ENCODE results near the gene TNFAIP2. TPM values are rescaled to one million over a fixed set of nuclear protein-coding genes. Genes with fewer than 3 reads are reported as not detected.

The TNFAIP2 gene
- total and polyA plus RNA-seq, 4 donors = 65.6 to 519 (median 226) TPM

DNA sequence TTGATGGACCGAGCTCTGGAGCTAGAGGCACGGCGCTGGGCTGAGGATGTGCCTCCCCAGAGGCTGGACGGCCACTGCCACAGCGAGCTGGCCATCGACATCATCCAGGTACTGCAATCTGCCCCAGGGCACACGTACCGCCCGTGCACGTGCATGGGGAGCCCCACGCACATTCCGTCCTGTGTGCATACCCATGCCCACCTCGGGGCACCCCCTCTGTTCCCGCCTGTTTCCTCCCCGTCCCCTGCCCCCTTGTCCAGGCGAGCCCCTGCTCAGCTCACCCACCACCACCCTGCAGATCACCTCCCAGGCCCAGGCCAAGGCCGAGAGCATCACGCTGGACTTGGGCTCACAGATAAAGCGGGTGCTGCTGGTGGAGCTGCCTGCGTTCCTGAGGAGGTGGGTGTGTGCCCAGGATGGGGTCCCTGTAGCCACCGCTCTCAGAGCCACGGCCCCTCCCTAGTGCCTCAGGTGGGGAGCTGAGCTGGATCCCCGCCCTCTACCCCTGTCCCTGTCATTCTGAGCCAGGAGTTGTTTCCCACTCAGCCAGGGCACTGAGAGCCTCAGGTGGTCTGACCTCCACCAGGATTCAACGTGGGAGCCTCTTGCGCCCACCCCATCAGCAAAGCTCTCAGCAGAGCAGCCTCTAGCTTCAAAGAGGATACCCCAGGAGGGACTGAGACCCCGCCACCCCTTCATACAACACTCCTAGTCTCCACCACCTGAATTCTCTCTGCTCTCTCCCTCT is 6.9 kb downstream of the TNFAIP2 start:
- peak overlapping the region in 1 of 2 donors; percentile 17 for H3K27ac ChIP-seq (ENCODE audit: low read depth in 1 of 2, low read length in 1 of 2)
- no peak overlapping the region for H3K4me3 ChIP-seq
- TF ChIP-seq, protein P1, sequence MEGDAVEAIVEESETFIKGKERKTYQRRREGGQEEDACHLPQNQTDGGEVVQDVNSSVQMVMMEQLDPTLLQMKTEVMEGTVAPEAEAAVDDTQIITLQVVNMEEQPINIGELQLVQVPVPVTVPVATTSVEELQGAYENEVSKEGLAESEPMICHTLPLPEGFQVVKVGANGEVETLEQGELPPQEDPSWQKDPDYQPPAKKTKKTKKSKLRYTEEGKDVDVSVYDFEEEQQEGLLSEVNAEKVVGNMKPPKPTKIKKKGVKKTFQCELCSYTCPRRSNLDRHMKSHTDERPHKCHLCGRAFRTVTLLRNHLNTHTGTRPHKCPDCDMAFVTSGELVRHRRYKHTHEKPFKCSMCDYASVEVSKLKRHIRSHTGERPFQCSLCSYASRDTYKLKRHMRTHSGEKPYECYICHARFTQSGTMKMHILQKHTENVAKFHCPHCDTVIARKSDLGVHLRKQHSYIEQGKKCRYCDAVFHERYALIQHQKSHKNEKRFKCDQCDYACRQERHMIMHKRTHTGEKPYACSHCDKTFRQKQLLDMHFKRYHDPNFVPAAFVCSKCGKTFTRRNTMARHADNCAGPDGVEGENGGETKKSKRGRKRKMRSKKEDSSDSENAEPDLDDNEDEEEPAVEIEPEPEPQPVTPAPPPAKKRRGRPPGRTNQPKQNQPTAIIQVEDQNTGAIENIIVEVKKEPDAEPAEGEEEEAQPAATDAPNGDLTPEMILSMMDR (IDR thresholded peaks at IDR 0.05; ENCODE audit: control extremely low read depth, extremely low read depth) = no peak
- peaks cover 0 to 40% (median 11%) of the 10 kb centered on the region in 4 donors for H3K36me3 ChIP-seq (ENCODE audit: control insufficient read depth in 4 of 4, insufficient read depth in 4 of 4, low read length in 4 of 4)
- 91 to 95% methylated on average over 26 of the region's 26 CpGs for WGBS, 2 donors
- no peaks in the 10 kb centered on the region for H3K9me3 ChIP-seq (ENCODE audit: control insufficient read depth in 4 of 4, insufficient read depth in 3 of 4, low read length in 3 of 4)
- no peak overlapping the region for H3K9ac ChIP-seq (ENCODE audit: insufficient read depth in 1 of 2, low read length in 2 of 2)
- DNase-seq = peak in 1 of 3 donors; percentile 9
- peaks cover 0 to under 1% (median 0%) of the 10 kb centered on the region in 3 donors for H3K27me3 ChIP-seq (ENCODE audit: control insufficient read depth in 3 of 3, insufficient read depth in 3 of 3, low read length in 2 of 3)
- H3K4me1 ChIP-seq (ENCODE audit: control insufficient read depth in 5 of 5, insufficient read depth in 5 of 5, low read length in 5 of 5) = peaks cover 0 to 23% (median 7%) of the 10 kb centered on the region in 5 donors
- ATAC-seq (ENCODE audit: insufficient read depth, low FRiP score) = no peak

DNA sequence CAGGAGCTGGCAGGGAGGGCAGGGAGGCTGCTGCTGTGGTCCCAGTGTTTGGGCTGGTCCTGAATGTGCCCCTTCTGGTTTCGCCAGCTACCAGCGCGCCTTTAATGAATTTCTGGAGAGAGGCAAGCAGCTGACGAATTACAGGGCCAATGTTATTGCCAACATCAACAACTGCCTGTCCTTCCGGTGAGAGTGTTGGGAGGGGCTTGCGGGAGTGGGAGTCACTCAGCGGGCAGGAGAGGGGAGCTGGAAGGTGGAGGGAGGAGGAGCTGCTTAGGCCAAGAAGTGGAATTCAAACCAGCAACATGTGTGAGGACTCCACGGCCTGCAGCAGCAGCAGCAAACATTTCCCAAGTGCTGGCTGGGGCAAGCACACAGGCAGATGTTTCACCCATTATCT is 7.7 kb downstream of the TNFAIP2 start:
- ATAC-seq (ENCODE audit: insufficient read depth, low FRiP score) = no peak
- H3K4me3 ChIP-seq = no peak overlapping the region
- H3K9ac ChIP-seq (ENCODE audit: insufficient read depth in 1 of 2, low read length in 2 of 2) = no peak overlapping the region
- DNase-seq = peak; percentile 59 to 69 (median 63)
- H3K36me3 ChIP-seq (ENCODE audit: control insufficient read depth in 4 of 4, insufficient read depth in 4 of 4, low read length in 4 of 4) = peaks cover 0 to 47% (median 11%) of the 10 kb centered on the region in 4 donors
- H3K9me3 ChIP-seq (ENCODE audit: control insufficient read depth in 4 of 4, insufficient read depth in 3 of 4, low read length in 3 of 4) = no peaks in the 10 kb centered on the region
- H3K4me1 ChIP-seq (ENCODE audit: control insufficient read depth in 5 of 5, insufficient read depth in 5 of 5, low read length in 5 of 5) = peaks cover 0 to 23% (median 7%) of the 10 kb centered on the region in 5 donors
- H3K27ac ChIP-seq (ENCODE audit: low read depth in 1 of 2, low read length in 1 of 2) = peak overlapping the region in 1 of 2 donors; percentile 17
- 59 to 71% methylated on average over 8 of the region's 8 CpGs for WGBS, 2 donors
- TF ChIP-seq, protein P1 (IDR thresholded peaks at IDR 0.05; ENCODE audit: control extremely low read depth, extremely low read depth) = no peak
- H3K27me3 ChIP-seq (ENCODE audit: control insufficient read depth in 3 of 3, insufficient read depth in 3 of 3, low read length in 2 of 3) = no peaks in the 10 kb centered on the region

DNA sequence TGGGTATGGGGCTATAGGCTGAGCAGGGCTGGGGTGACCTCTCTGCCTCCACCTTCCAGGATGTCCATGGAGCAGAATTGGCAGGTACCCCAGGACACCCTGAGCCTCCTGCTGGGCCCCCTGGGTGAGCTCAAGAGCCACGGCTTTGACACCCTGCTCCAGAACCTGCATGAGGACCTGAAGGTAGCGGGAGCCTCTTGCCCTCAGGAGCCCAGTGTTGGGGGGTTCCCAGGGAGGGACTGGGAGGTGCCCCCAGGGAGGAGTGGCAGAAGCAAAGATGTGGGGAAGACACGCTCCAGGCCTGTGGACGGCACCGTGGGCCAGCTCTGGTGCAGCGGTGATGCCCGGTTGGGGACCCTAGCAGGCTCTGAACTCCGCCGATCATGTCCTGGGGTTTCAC is 8.3 kb downstream of the TNFAIP2 start:
- Histone ChIP-seq H3K36me3 (ENCODE audit: control insufficient read depth in 4 of 4, insufficient read depth in 4 of 4, low read length in 4 of 4) (peaks cover 0 to 47% (median 11%) of the 10 kb centered on the region in 4 donors), H3K4me1 (ENCODE audit: control insufficient read depth in 5 of 5, insufficient read depth in 5 of 5, low read length in 5 of 5) (peaks cover 0 to 20% (median 7%) of the 10 kb centered on the region in 5 donors), H3K27ac (ENCODE audit: low read depth in 1 of 2, low read length in 1 of 2) (no peak overlapping the region), H3K4me3 (no peak overlapping the region), H3K9me3 (ENCODE audit: control insufficient read depth in 4 of 4, insufficient read depth in 3 of 4, low read length in 3 of 4) (no peaks in the 10 kb centered on the region), H3K27me3 (ENCODE audit: control insufficient read depth in 3 of 3, insufficient read depth in 3 of 3, low read length in 2 of 3) (no peaks in the 10 kb centered on the region), H3K9ac (ENCODE audit: insufficient read depth in 1 of 2, low read length in 2 of 2) (no peak overlapping the region)
- TF ChIP-seq, protein P1 (IDR thresholded peaks at IDR 0.05; ENCODE audit: control extremely low read depth, extremely low read depth) = no peak
- no peak for DNase-seq
- no peak for ATAC-seq (ENCODE audit: insufficient read depth, low FRiP score)
- 95 to 96% methylated on average over 9 of the region's 9 CpGs for WGBS, 2 donors
